WTC11 (cell line): ENCODE data around the gene TCF12.

Experiments used
- ATF2 ChIP-seq: sonication (generic); formaldehyde crosslinking; IDR thresholded peaks from 2 replicates; pipeline ENCODE4 v1.8.1; 2022; ENCODE audit warnings: low read depth, missing genetic modification reagents, borderline replicate concordance
- CREM ChIP-seq: sonication (generic); formaldehyde crosslinking; IDR thresholded peaks from 2 replicates; pipeline ENCODE4 v1.8.1; 2022; ENCODE audit warnings: mild to moderate bottlenecking, missing genetic modification reagents, moderate library complexity
- CTCF ChIP-seq: fragments of 200-600 bp; IDR thresholded peaks from 2 replicates; pipeline ENCODE4 v1.8.0; 2022; ENCODE audit warnings: antibody characterized with exemption
- E2F4 ChIP-seq: sonication (generic); formaldehyde crosslinking; IDR thresholded peaks from 2 replicates; pipeline ENCODE4 v1.8.1; 2022; ENCODE audit warnings: low read depth, mild to moderate bottlenecking, moderate library complexity, missing genetic modification reagents, borderline replicate concordance
- ETV6 ChIP-seq: sonication (generic); formaldehyde crosslinking; IDR thresholded peaks from 2 replicates; pipeline ENCODE4 v1.8.1; 2022; ENCODE audit warnings: mild to moderate bottlenecking, missing genetic modification reagents
- FOXJ3 ChIP-seq: sonication (generic); formaldehyde crosslinking; IDR thresholded peaks from 2 replicates; pipeline ENCODE4 v1.9.0; 2021; ENCODE audit warnings: missing genetic modification reagents, mild to moderate bottlenecking, borderline replicate concordance
- TP53 ChIP-seq: sonication (generic); formaldehyde crosslinking; IDR thresholded peaks from 2 replicates; pipeline ENCODE4 v1.8.1; 2023; ENCODE audit warnings: mild to moderate bottlenecking, missing genetic modification reagents
- USF2 ChIP-seq: sonication (generic); formaldehyde crosslinking; IDR thresholded peaks from 2 replicates; pipeline ENCODE4 v1.8.1; 2023; ENCODE audit warnings: mild to moderate bottlenecking, missing genetic modification reagents, moderate library complexity

GRCh38 chr15:57031605-57032004 is 113.2 kb downstream of the TCF12 start:
- TF ChIP-seq ETV6 (CRISPR knock-in tag) (no peak), CTCF (no peak), E2F4 (no peak), TP53 (CRISPR knock-in tag) (no peak), CREM (no peak), ATF2 (no peak), USF2 (CRISPR knock-in tag) (peak; percentile 75), FOXJ3 (CRISPR knock-in tag) (no peak)
